GM12891 (cell line): ENCODE measurements around the gene ZNF566.

Source experiments
- PAX5 ChIP-seq: IDR thresholded peaks from 2 replicates; pipeline ENCODE4 v1.6.1; 2011; ENCODE audit warnings: low read length, moderate library complexity, mild to moderate bottlenecking; ENCODE audit not compliant: insufficient read depth, severe bottlenecking
- POLR2A ChIP-seq: IDR thresholded peaks from 2 replicates; pipeline ENCODE4 v1.6.1; 2011; ENCODE audit warnings: low read depth, low read length, control low read depth
- POLR2AphosphoS5 ChIP-seq: IDR thresholded peaks from 2 replicates; pipeline ENCODE4 v1.6.1; 2011; ENCODE audit warnings: low read depth, low read length, control low read depth

GRCh38 chr19:36409841-36410240, 79.5 kb downstream of the ZNF566 start:
- TF ChIP-seq POLR2AphosphoS5 (no peak), PAX5 (no peak), POLR2A (no peak)
